HG02840 (cell line): Measurements from ENCODE around the gene LRRC72.

Experiments
- ATAC-seq: cut with Tn5 transposase; IDR thresholded peaks from one replicate; pipeline ENCODE4 v1.9.1; 2021; ENCODE audit warnings: mild to moderate bottlenecking, moderate library complexity, moderate number of reproducible peaks; ENCODE audit not compliant: unreplicated experiment, low FRiP score

LRRC72 gene

DNA sequence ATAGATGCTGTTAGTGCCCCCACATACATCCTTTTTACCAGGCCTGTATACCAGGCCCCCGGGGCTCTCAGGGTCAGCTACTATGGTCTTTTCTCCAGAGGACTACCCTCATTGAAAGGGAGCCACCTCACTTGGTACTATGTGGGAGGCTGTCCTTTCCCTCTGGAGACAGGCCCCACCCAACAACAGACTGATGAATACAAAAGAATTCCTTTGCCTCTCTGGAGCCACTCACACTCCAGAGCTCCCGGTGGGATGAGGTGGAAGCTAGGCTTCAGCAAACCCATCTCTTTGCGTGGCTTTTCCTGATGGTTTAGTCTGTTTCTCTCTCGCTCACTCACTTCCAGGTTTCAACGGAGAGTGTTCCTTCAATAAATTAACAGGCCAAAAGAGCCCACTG lies 88.6 kb downstream of the LRRC72 start:
- no peak for ATAC-seq

DNA sequence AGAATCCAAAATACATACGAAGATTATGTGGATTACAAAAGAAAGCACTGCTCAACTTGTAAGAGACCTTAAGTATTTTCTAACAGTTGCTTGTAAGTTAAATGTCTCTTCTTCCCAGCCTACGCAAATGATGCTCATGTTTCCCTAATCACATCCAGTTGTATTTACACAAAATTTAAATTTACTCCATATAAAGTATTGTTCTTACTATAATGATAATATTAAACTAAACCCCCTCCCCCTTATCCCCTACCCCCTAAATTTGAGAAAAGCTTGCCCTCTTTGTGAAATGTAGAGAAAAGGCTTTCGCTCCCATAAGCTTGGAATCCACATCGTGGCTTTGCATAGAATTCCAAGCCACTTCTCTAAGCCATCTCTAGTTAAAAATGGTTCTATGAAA lies 89.5 kb downstream of the LRRC72 start:
- ATAC-seq = no peak

GRCh38 chr7:16616542-16616941 lies 89.9 kb downstream of the LRRC72 start:
- no peak for ATAC-seq

GRCh38 chr7:16619979-16620408 lies 93.4 kb downstream of the LRRC72 start:
- peak; percentile 78 for ATAC-seq

DNA sequence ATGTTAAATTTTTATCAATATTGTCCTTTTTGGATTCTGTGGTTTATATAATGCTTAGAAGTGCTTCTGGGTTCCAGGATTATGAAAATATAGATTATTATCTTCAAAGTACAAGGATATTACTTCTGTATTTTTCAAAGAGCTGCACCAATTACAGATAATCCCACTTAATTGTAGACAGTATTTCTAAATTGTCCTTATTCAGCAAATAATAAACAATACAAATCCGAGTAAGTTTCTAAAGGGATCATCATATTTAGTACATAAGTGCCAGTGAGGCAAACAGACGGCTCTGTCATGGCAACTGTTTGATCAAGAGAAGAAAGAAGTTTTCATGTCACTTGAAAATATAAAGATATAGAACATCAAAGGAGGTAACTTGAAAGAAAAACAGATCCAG lies 99.8 kb downstream of the LRRC72 start:
- ATAC-seq = no peak

- no peak for ATAC-seq
Measured at GRCh38 chr7:16627236-16627635, 100.6 kb downstream of the LRRC72 start.

DNA sequence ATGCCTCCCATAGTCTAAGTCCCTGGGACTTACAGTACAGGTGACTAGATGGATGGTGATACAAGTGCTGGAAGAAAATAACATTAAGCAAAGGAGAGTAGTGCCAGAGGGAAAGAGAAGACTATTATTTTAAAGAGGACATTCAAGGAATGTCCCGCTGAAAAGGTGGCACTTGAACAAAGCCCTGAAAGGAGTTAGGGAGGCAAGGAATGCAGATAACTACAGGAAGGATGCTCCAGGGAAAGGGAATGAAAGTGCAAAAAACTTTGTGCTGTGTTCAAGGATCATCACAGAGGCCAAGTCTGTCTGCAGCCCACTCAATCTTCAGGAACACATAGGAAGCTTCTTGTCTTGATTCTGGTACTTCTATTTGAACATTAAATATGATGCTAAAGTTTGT lies 104.0 kb downstream of the LRRC72 start:
- no peak for ATAC-seq
